ENCODE measurements around the gene ANLN.

DNA sequence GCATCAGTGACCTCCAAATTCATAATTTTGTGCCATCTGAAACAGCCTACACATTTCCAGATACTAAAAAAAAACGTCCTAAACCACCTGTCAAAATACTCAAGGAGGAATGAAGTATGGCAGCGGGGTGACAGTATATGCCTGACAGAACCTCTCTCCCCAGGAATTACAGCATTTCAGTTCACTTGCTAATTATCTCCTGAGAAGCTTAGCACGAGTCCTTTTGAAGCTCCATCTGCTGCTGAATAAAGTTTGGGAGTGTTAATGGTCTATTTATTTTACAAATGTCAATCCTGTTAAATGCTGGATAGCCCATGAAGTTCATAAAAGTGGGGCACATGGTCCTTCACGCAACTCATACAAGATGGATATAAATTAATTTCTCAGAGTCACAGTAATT, 29.4 kb upstream of the ANLN start:
- TF ChIP-seq, protein P1, sequence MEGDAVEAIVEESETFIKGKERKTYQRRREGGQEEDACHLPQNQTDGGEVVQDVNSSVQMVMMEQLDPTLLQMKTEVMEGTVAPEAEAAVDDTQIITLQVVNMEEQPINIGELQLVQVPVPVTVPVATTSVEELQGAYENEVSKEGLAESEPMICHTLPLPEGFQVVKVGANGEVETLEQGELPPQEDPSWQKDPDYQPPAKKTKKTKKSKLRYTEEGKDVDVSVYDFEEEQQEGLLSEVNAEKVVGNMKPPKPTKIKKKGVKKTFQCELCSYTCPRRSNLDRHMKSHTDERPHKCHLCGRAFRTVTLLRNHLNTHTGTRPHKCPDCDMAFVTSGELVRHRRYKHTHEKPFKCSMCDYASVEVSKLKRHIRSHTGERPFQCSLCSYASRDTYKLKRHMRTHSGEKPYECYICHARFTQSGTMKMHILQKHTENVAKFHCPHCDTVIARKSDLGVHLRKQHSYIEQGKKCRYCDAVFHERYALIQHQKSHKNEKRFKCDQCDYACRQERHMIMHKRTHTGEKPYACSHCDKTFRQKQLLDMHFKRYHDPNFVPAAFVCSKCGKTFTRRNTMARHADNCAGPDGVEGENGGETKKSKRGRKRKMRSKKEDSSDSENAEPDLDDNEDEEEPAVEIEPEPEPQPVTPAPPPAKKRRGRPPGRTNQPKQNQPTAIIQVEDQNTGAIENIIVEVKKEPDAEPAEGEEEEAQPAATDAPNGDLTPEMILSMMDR (conservative IDR thresholded peaks at IDR 0.05 in 1 of 2, IDR thresholded peaks at IDR 0.05 in 1 of 2; ENCODE audit: extremely low read depth in 1 of 2, insufficient read depth in 1 of 2, low read depth in 1 of 2, low read length in 2 of 2) = no peak
- no peak for TF ChIP-seq EZH2 (IDR thresholded peaks at IDR 0.05; ENCODE audit: borderline replicate concordance, low read length)
